NCI-H748 (cell line): ENCODE measurements around the gene TARDBP.
A peak's percentile ranks its signal among the peaks of the same experiment; 100 is the strongest.
"Not testable (repeated sequence)": the region's sequence is repeated elsewhere in the genome, so short reads cannot be mapped to it uniquely, and the experiment has no call there.

ENCODE experiments used
- DNase-seq: peaks from one replicate; lab custom pipeline; 2025; ENCODE audit not compliant: unreplicated experiment; lab: John Stamatoyannopoulos, UW

The TARDBP gene

GRCh38 chr1:11059155-11059967 lies 46.9 kb downstream of the TARDBP start:
- peak; percentile 60 for DNase-seq

- DNase-seq: peak; percentile 88
Measured at GRCh38 chr1:11059968-11060830, 47.7 kb downstream of the TARDBP start, which contains the start of gene SRM. Gene SRM, minus strand, starts transcription at chr1:11060018. Its CDS starts 75 bp downstream, at chr1:11059943.

- no peak for DNase-seq
Measured at GRCh38 chr1:11061652-11062365, 49.4 kb downstream of the TARDBP start.

- DNase-seq: no peak
Measured at GRCh38 chr1:11062965-11063401, 50.5 kb downstream of the TARDBP start.

- peak; percentile 6 for DNase-seq
Measured at GRCh38 chr1:11063937-11064537, 51.6 kb downstream of the TARDBP start.

- no peak for DNase-seq
Measured at GRCh38 chr1:11064942-11065341, 52.5 kb downstream of the TARDBP start.

- no peak for DNase-seq
Measured at GRCh38 chr1:11065796-11066195, 53.3 kb downstream of the TARDBP start.

GRCh38 chr1:11067716-11068599 lies 55.5 kb downstream of the TARDBP start:
- DNase-seq: no peak

GRCh38 chr1:11068600-11069473 lies 56.4 kb downstream of the TARDBP start:
- DNase-seq: no peak

- no peak for DNase-seq
Measured at GRCh38 chr1:11070876-11071275, 58.4 kb downstream of the TARDBP start.

- DNase-seq: no peak
Measured at GRCh38 chr1:11071463-11072215, 59.2 kb downstream of the TARDBP start.

GRCh38 chr1:11072216-11072917 lies 59.9 kb downstream of the TARDBP start:
- DNase-seq: no peak

GRCh38 chr1:11073398-11073797 lies 60.9 kb downstream of the TARDBP start:
- DNase-seq: not testable (repeated sequence)
